NCI-H2107 treated with DMSO at 0.1 percent for 48 hours (cell line): Measurements from ENCODE around the gene CSNK1E.

ENCODE experiments used
- DNase-seq: peaks from one replicate; lab custom pipeline; 2025; ENCODE audit not compliant: unreplicated experiment; lab: John Stamatoyannopoulos, UW

Gene CSNK1E

DNA sequence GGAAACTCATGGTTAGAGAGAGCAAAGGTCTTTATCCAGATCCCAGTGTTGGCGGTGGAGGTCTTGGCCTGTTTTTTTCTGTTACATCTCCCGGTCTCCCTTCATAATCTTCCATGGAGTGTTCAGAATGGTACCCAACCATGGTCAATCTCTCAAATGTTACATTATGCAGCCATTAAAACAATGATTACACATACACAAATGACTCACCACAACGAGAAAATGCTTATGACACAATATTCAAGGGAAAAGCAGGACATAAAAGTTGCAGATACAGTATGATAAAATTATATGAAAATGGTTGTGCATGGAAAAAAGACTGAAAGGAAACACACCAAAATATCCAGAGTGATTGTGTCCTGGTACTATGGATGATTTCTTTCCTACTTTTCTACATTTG, 17.8 kb upstream of the CSNK1E start:
- no peak for DNase-seq

DNA sequence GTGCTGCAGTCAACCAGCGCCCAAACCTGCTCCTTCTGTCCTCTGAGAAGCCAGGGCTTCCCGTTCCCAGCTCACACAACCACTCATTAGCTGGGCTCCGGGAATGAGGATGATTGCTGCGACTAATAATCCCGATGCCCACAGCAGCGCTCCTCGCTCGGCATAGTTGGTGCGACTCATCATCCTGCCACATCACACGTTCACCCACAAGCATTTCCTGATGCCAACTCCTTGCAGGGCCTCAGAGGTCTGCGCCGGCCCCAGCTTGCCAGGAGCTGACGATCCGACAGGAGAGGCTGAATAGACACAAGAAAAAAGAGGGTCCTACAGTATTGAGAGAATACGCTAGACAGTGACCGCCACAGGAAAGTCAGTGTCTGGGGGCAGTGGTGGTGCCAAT, 10.6 kb upstream of the CSNK1E start:
- DNase-seq = no peak

- no peak for DNase-seq
These were observed 10.2 kb upstream of the CSNK1E start for GRCh38 chr22:38327396-38327795.

DNA sequence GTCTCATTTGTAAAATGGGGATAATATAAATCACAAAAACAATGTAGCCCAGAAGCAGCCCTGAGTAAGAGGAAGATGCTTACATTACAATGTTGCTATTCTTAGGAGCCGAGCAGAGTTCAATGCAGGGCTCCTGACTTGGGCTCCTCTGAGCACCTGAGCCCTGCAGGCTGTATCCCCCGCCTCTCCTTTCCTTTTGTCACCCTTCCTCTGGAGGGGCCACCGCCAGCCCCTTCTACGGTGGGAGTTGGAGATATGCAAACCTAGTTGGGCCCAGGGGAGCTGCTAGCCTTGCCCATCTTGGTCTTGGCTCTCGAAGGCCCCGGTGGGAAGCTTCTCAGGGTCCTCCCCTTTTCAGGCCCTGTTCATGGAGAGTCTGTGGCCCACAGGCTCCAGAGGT, 8.4 kb upstream of the CSNK1E start:
- no peak for DNase-seq

- no peak for DNase-seq
These were observed 3.6 kb upstream of the CSNK1E start for GRCh38 chr22:38320605-38321402.

DNA sequence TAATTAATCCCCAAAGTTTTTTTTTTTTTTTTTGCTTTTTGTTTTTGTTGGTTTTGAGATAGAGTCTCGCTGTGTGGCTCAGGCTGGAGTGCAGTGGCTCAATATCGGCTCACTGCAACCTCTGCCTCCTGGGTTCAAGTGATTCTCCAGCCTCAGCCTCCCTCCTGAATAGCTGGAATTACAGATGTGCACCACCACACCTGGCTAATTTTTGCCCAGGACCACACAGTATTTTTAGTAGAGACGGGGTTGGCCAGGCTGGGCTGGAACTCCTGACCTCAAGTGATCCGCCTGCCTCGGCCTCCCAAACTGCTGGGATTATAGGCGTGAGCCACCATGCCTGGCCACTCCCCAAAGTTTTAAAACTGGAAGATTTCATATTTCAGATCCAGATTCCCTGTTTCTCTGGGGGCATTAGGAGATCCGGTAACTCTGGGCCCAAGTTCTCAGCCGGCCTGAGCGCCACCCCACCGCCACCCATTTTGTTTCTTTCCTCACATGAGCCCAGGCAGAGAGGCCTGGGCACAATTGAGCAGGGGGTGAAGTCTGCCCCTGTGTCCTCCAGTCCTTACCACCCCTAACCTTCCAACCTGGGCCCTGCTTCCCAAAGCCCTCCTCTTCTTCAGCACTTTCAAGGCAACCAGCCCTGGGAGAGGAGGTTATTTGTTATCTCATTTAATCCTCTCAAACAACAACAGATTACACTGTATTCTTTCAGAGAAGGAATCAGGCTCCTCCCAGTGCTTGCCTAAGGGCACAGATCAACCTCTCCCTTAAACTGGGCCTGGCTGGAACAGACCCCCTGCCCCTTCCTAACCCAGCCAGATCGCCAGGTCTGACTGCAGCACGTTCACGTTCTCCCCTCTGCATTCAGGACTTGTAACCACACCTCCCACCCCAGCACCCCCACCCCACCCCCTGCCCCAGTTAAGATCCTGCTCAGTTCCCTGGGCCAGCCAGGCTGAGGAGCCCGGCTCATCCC, 1.9 kb upstream of the CSNK1E start:
- no peak for DNase-seq

- DNase-seq = no peak
These were observed 922 bp upstream of the CSNK1E start for GRCh38 chr22:38317995-38318715.

DNA sequence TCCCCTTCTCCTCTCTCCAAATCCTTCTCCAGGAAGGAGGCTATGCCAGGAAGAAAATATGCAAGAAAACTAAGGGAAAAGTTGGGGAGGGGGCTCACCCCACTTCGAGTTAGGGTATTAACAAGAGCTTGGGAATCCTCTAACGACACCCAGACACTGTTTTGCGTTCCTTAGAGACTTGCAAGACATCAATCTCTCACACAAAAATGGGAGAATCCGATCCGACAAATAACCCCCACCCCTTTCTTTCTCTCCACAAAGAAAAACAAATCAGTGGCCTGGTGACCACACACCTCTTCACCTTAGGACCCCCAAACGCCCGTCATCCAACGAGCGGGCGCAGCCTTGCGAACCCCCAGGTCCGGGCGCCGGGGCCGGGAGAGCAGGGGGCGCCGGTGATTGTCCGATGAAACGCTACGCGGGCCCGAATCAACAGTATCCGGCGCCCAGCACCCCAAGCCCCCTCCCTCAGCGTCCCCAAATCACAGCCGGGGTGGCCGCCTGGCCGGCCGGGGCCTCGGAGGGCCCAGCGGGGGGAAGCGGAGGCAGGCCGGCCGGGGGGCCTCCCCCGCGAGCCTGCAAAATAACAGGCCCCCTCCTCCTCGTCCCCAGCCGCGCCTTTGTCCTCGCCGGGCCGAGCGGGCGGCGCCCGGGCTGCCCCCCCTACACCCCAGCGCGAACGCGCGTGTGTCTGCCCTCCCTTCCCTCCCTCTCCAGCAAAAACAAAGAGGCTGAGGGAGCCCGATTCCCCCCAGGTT, 690 bp downstream of the CSNK1E start:
- DNase-seq = no peak

DNA sequence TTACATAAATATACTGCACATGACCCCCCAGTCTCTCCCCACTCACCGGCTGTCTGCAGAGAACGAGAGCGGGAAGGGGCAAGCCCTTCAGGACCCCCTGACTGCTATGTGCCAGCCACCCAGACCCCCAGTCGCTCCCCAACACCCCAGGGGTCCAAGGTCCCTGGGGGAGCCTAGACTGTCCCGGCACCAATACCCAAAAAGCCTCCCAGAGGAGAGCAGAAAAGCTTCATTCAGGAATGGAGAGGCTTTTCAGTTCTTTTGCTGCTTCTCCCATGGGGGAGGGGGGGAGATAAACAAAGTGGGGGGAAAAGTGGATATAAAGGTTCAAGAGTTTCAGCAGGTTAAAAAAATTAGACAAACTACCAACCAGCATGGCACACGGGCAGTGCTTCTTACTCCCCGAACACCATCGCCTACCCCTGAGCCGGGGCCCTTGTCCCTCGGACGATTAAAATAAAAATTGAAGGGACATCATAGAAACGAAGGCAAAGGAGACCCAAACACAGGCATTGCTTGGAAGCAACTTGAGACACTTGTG, 1.3 kb downstream of the CSNK1E start:
- no peak for DNase-seq

GRCh38 chr22:38314933-38315822, 2.1 kb downstream of the CSNK1E start:
- no peak for DNase-seq

DNA sequence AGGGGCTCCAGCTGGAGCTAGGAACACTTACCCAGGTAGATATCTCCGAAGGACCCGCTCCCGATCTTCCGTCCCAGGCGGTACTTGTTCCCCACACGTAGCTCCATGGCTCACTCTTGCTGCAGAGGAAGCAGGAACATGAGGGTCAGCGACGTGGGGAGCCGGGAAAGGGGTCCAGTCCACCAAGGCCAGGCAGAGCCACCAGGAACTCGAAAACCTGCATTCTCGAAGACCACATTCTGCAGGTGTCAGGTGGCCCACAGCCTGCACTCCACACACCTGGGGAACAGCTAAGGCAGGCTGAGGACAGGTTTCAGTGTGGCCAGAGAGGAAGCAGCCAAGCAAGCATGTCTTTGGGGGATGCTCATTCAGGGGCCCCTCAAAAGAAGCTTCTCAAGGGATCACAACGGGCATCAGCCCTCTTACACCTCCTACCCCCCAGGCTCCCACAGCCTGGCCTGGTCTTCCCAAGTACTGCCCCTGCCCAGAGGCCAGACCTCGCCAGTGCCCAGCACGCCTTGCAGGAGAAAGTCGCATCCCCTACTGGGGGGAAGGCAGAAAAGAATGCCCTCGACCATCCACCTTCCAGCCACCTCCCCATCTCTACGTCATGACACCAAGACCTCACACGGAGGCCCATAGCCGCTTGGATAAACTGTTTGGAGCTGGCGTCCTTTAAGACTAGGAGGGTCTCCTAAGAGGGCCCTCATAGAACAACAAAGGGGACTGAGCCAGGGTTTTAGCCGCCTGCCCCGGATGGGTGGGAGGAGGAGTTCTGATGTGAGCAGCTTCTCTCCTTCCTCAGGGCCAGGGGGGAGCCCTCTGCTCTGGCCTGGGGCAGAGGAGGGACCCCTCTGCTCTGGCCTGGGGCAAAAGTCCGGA, 2.9 kb downstream of the CSNK1E start:
- no peak for DNase-seq

- DNase-seq = no peak
These were observed 3.8 kb downstream of the CSNK1E start for GRCh38 chr22:38313384-38313955.

GRCh38 chr22:38312261-38312800, 4.9 kb downstream of the CSNK1E start:
- DNase-seq = no peak

GRCh38 chr22:38311323-38311620, 6.0 kb downstream of the CSNK1E start:
- no peak for DNase-seq

GRCh38 chr22:38310518-38311322, 6.5 kb downstream of the CSNK1E start:
- DNase-seq = no peak

DNA sequence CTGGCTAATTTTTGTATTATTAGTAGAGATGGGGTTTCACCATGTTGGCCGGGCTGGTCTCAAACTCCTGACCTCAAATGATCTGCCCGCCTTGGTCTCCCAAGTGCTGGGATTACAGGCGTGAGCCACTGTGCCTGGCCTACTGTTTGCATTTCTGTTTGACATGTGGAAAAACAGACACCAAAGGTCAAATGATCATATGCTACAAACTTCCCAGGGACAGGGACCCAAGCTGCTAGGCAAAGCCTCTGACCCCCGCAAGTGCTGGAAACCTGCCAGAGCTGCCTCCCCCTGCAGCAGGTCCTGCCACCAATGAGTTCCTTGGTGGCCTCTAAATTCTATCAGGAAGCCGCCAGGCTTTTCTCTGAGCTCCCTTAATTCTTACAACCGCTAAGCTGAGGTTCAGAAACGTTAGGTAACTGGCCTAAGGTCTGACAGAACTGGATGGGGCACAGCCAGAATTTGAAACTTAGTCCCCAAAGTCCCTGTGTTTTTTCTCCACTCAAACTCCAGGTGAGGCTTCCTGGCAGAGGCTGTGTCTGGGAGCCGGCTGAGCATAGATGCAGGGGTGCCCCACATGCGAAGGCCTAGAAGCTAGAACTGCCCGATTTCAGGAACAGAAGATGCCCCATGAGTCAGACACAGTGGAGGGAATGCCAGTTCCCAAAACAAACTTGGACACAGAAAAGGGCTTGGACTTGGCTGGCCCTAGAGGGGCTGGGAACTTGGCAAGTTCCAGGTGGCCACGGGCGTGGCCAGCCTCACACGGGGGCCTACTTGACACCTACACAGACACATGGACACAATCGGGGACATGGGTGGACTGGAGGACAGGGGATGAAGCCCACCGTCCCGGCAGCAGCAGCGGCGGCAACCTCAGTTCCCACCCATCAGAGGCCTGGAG, 7.4 kb downstream of the CSNK1E start:
- no peak for DNase-seq
